Effector CD8-positive, alpha-beta T cell (primary cell): ENCODE data around the gene C1GALT1.
"Not testable (repeated sequence)": the region's sequence is repeated elsewhere in the genome, so short reads cannot be mapped to it uniquely, and the experiment has no call there.

Experiments used
- DNase-seq: peaks from one replicate; lab custom pipeline; 2025; lab: John Stamatoyannopoulos, UW

Gene C1GALT1

DNA sequence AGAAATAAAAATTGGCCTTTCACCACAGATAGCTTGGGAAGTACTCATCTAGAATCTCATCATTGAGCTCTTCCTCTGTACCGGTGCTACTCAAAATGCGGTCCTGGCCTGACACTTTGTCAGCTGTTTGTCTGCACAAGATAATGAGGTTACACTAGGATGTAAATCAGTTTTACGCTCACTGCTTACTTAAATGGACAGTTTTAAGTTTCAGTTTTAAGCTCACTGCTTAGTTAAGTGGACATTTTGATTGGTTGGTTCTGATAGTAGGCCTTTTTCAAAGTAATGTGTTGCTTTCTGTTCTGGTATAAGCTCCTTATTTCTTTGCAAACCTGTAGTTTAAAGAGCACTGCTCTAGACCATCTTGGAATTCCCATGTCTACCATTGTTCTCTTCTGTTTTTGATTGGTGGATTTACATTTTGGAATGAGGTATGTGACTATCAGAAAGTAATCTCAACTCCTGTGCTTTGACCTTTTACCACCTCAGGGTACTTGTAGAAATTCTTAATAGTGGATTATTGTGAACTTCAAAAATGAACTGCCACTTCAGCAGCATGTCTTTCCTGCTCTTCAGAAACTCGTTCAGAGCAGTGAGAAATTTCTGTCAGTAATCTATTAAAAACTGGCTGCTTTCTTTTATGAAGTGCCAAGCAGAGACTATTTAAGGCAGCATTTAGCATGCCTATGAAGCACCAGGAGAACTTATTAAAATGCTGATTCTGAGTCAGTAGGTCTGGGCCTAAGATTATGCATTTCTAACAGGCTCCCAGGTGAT, 55.0 kb downstream of the C1GALT1 start:
- no peak for DNase-seq

GRCh38 chr7:7237978-7238267, 55.6 kb downstream of the C1GALT1 start:
- DNase-seq = no peak

- no peak for DNase-seq
Measured at GRCh38 chr7:7239346-7239745, 57.0 kb downstream of the C1GALT1 start.

GRCh38 chr7:7242899-7243298, 60.6 kb downstream of the C1GALT1 start:
- DNase-seq = no peak

DNA sequence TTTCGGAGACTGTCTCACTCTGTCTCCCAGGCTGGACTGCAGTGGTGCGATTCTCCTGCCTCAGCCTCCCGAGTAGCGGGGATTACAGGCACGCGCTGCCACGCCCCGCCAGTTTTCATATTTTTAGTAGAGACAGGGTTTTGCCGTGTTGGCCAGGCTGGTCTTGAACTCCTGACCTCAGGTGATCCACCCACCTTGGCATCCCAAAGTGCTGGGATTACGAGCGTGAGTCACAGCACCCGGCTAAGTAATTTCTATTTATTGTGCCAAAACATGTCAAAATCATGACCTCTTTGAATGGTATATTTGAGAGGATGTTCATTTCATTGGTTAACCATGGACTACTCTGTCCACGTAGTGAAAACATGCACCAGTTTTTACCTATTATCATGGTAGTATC, 62.9 kb downstream of the C1GALT1 start:
- not testable (repeated sequence) for DNase-seq

GRCh38 chr7:7246223-7246622, 63.9 kb downstream of the C1GALT1 start:
- DNase-seq = no peak

- no peak for DNase-seq
Measured at GRCh38 chr7:7247658-7248057, 65.3 kb downstream of the C1GALT1 start.

- DNase-seq = no peak
Measured at GRCh38 chr7:7249814-7250213, 67.5 kb downstream of the C1GALT1 start.

DNA sequence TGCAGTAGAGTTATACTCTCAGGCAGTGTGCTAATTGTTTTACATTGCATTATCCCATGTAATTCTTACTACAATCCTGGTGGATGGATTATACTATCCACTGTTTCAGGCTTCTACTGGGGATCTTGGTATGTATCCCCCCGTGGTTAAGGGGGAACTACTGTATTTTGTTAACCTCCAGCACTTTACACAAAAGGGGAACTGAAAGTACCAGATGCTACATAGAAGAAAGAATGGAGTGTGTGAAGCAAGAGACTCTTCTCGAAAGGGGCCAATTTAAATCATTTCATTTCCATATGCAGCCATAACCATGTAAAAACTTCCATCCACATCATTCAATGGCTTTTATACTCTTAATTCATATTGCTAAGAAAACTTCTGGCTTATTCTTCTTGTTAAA, 69.4 kb downstream of the C1GALT1 start:
- no peak for DNase-seq

DNA sequence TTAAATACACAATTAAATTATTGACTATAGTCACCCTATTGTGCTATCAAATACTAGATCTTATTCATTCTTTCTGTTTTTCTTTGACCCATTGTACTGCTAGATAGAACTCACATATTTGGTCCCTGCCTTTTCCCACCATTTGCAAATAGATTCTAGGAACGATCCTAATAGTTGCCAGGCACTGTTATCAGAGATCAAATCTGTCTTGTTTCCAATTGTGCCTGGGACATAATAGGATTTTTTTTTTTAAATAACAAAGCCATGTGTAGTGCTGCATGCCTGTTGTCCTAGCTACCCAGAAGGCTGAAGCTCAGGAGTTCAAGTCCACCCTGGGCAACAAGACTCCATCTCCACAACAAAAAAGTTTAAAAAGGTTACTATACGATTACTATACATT, 72.0 kb downstream of the C1GALT1 start:
- no peak for DNase-seq

- DNase-seq = no peak
Measured at GRCh38 chr7:7254908-7255307, 72.6 kb downstream of the C1GALT1 start.

GRCh38 chr7:7256731-7257274, 74.5 kb downstream of the C1GALT1 start:
- no peak for DNase-seq

GRCh38 chr7:7257899-7258692, 75.8 kb downstream of the C1GALT1 start:
- DNase-seq = no peak

- no peak for DNase-seq
Measured at GRCh38 chr7:7261863-7262262, 79.5 kb downstream of the C1GALT1 start.

- DNase-seq = no peak
Measured at GRCh38 chr7:7263297-7264230, 81.2 kb downstream of the C1GALT1 start.

DNA sequence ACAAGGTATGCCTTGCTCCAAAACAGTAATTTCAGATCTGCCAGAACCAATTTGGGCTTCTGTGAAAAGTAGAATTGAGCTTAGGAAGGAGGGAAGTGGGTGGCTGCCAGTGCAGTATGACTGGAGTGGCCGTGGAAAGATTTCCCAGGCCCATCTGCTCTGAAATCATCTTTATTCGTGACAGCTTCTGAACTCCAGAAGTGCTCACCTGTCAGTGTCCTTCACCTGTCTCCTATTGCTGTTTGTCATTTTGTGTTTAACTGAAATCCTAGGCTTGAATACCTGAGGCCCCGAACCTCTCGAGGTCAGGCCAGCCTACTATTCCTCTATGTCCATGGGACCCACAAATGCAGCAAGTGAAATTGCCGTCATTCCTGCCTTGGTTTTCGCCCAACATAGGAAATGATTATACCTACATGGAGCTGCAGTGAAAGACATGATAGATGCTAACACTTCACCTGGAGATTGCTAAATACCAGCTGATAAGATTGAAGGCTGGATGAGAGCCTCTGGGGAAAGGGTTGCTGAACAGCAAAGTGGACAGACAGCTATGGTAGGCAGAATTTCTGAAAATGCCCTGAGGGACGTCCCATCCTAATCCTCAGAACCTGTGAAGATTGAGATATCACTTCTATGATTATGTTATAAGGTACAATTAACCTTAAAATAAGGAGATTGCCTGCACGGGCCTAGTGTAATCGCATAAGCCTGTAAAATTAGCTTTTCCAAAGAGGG, 82.1 kb downstream of the C1GALT1 start:
- no peak for DNase-seq

DNA sequence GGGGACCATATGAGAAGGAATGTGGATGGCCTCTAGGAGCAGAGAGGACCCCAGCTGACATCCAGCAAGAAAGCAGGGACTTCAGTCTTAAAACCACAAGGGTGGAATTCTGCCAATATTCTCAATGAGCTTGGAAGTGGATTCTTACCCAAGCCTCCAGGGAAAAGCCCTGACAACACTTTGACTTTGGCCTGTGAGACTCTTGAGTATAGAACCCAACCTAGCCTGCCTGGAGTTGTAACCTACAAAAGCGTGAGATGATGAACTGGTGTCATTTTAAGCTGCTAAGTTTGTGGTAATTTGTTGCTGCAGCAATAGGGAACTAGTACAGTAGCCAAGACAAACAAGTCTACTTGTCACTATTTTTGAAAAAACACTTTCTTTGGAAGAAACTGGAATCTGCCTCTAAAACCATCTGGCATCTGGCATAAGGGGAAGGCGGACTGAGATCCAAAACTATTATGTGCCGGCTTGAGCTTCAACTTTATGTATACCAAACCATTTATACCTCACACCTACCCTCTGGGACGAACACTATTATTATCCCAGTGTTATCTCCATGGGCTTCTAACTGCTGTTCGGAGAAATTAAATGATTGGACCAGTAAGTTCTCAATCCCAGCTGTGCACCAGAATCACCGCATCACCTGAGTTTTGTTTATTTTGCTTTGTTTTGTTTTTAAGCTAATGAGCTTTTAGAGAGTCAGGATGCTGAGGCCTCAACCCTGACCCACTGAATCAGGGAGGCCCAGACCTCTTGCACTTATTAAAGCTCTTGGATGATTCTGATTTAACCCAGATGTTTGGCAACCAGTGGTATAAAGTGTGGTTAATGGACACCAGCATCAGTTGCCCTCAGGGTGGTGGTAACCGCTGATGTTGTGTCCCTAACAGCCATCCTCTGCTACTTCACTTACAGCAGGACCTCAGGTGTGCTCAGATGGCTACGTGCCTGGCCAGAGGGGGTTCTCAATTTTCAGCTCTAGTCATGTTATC, 83.0 kb downstream of the C1GALT1 start:
- no peak for DNase-seq

GRCh38 chr7:7266257-7266881, 84.0 kb downstream of the C1GALT1 start:
- no peak for DNase-seq

DNA sequence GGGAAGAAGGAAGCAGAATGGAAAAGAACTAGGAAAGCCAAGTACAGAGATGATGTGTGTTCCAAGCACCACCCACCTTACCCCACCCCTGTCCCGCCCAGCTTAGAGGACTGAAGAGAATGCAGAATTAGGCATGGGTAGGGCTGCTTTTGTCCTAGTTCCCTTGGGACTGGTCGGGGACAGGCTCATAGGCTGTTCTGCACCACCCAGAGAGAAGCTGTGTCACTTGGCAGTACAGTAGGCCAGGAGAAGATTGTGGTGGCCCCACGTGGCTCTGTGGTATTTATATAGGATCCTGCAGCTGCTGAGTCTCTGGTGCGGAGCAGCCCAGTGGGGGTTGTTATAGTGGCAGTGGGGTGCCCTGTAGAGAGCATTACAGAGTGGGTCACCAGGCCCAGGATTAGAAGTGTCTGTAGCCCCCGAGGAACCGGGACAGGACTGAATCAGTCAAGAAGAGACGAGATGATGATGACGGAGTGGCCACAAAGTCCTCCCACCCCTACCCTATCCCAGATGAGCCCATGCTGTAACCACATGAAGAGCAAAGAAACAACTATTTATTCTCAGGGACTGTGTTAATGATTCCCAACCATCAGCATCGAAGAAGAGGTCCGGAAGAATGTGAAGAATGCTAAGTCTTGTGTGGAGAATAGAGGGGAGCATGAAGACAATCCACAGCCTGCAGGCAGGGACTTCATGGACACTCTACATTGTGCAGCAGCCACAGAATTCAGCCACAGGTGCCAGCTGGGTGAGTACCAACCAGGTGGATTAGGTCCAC, 88.9 kb downstream of the C1GALT1 start:
- no peak for DNase-seq
